ENCODE results near the gene ZNF500. TPM values are rescaled to one million over a fixed set of nuclear protein-coding genes. Genes with fewer than 3 reads are reported as not detected.

Gene ZNF500
- total and polyA plus RNA-seq, 2 experiments from 2014 or later: 5.8 to 15.3 TPM

GRCh38 chr16:4698321-4699045 is 68.5 kb downstream of the ZNF500 start:
- H3K4me3 Mint-ChIP-seq: no peak overlapping the region
- Histone ChIP-seq H3K27me3 (ENCODE audit: insufficient read depth) (no peaks in the 10 kb centered on the region), H3K4me1 (ENCODE audit: insufficient read depth) (no peaks in the 10 kb centered on the region), H3K4me3 (no peak overlapping the region), H3K36me3 (ENCODE audit: insufficient read depth) (peaks cover 9% of the 10 kb centered on the region; the same call in 1 of the 2 replicates), H2AFZ (no peak overlapping the region), H4K20me1 (replicated peaks; ENCODE audit: insufficient read depth) (no peaks in the 10 kb centered on the region; the same call in 1 of the 2 replicates), H3K9me2 (ENCODE audit: insufficient read depth) (no peaks in the 10 kb centered on the region), H3F3A (replicated peaks; ENCODE audit: low read depth) (peaks cover 5% of the 10 kb centered on the region; the same call in 1 of the 2 replicates), H3K79me2 (replicated peaks; ENCODE audit: insufficient read depth) (no peaks in the 10 kb centered on the region), H3K4me2 (no peak overlapping the region), H3K27ac (ENCODE audit: low read depth) (no peak overlapping the region)
- H3K9me3 Mint-ChIP-seq: no peaks in the 10 kb centered on the region; the same call in 2 of the 3 replicates
- no peak overlapping the region for H3K27ac Mint-ChIP-seq
- no peak for TF ChIP-seq CTCF (conservative IDR thresholded peaks at IDR 0.05; ENCODE audit: low read depth in 2 of 2)
- no peak for TF ChIP-seq NANOG (IDR thresholded peaks at IDR 0.05; ENCODE audit: borderline replicate concordance)
- no peak for TF ChIP-seq JUNB (IDR thresholded peaks at IDR 0.05; ENCODE audit: unreplicated experiment)
- TF ChIP-seq REST (IDR thresholded peaks at IDR 0.05; ENCODE audit: unreplicated experiment): no peak
- TF ChIP-seq STAT1 (IDR thresholded peaks at IDR 0.05; ENCODE audit: unreplicated experiment): no peak
- no peak for TF ChIP-seq ZNF462 (CRISPR knock-in tag; IDR thresholded peaks at IDR 0.05)
- no peak for TF ChIP-seq CREB1 (CRISPR knock-in tag; IDR thresholded peaks at IDR 0.05; ENCODE audit: low read depth)
- no peak for TF ChIP-seq POLR2AphosphoS5 (IDR thresholded peaks at IDR 0.05; ENCODE audit: low read depth)
- no peak for TF ChIP-seq ZNF114 (CRISPR knock-in tag; IDR thresholded peaks at IDR 0.05)
- no peak for TF ChIP-seq EZH2 (IDR thresholded peaks at IDR 0.05; ENCODE audit: low read depth, unreplicated experiment)
- no peak for TF ChIP-seq ETS1 (IDR thresholded peaks at IDR 0.05)
- no peak for TF ChIP-seq EZH2phosphoT487 (IDR thresholded peaks at IDR 0.05; ENCODE audit: unreplicated experiment)
- TF ChIP-seq ZNF331 (CRISPR knock-in tag; IDR thresholded peaks at IDR 0.05; ENCODE audit: low read depth): no peak
- H3K36me3 Mint-ChIP-seq (ENCODE audit: low read depth): peaks cover 44% of the 10 kb centered on the region
- H3K27me3 Mint-ChIP-seq (ENCODE audit: insufficient read depth, low read depth, poor library complexity): peaks cover 9% of the 10 kb centered on the region
- ATAC-seq: no peak
- H3K4me1 Mint-ChIP-seq: peaks cover 6% of the 10 kb centered on the region; the same call in 1 of the 3 replicates
- no peak for DNase-seq (ENCODE audit: low spot score)

Data from GM23338 (cell line).